ENCODE data around the gene HLTF.

- no peak for TF ChIP-seq CTCF (IDR thresholded peaks at IDR 0.05)
- TF ChIP-seq POLR2A (IDR thresholded peaks at IDR 0.05) = no peak
- no peak for TF ChIP-seq POLR2AphosphoS5 (IDR thresholded peaks at IDR 0.05)
- no peak for TF ChIP-seq EP300 (IDR thresholded peaks at IDR 0.05)
These were observed 18.4 kb downstream of the HLTF start for GRCh38 chr3:149067883-149068282.
